Measurements from ENCODE around the gene CDK19. TPM values are rescaled to one million over a fixed set of nuclear protein-coding genes. Genes with fewer than 3 reads are reported as not detected.

CDK19 gene
- total and polyA plus RNA-seq, 10 of the 15 experiments (the other 5 are each of a cell fraction or from before 2014, with no cell fraction given): 4.6 to 21.4 (median 12.4) TPM

- TF ChIP-seq TCF12 (IDR thresholded peaks at IDR 0.05; ENCODE audit: low read depth, low read length) (no peak), PAX8 (IDR thresholded peaks at IDR 0.05) (no peak), ZNF622 (IDR thresholded peaks at IDR 0.05) (no peak), NFYA (IDR thresholded peaks at IDR 0.05; ENCODE audit: borderline replicate concordance, low read depth, low read length) (no peak), MTA2 (IDR thresholded peaks at IDR 0.05; ENCODE audit: low read depth) (no peak), EED (IDR thresholded peaks at IDR 0.05; ENCODE audit: low read depth) (no peak), CBX5 (IDR thresholded peaks at IDR 0.05; ENCODE audit: low read depth) (no peak)
- TF ChIP-seq, protein P1, sequence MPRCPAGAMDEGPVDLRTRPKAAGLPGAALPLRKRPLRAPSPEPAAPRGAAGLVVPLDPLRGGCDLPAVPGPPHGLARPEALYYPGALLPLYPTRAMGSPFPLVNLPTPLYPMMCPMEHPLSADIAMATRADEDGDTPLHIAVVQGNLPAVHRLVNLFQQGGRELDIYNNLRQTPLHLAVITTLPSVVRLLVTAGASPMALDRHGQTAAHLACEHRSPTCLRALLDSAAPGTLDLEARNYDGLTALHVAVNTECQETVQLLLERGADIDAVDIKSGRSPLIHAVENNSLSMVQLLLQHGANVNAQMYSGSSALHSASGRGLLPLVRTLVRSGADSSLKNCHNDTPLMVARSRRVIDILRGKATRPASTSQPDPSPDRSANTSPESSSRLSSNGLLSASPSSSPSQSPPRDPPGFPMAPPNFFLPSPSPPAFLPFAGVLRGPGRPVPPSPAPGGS (IDR thresholded peaks at IDR 0.05; ENCODE audit: borderline replicate concordance, insufficient read depth, low read depth, low read length, poor library complexity, severe bottlenecking): no peak
These were observed 47.2 kb downstream of the CDK19 start (continued) for GRCh38 chr6:110768057-110768456.

DNA sequence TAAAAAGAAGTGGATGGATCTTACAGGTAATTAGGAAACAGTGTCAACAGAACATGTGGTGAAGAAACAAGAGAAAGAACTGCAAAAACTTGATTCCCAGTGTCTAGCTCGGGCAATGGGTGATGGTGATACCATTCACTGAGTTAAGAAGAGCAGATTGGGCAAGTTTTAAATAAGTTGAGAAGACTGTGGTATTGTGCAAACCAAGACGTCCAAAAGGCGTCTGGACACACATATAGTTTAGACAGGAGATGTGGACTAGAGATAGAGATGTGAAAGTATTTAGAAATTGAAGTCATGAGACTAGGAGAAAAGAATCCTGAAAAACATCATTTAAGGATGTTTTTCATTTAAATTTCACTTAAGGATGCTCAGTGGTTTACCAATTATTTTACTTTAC, 53.9 kb downstream of the CDK19 start:
- Histone ChIP-seq H3K27me3 (replicated peaks in 1 of 2; ENCODE audit: control insufficient read depth in 2 of 2, insufficient read depth in 2 of 2, low read length in 1 of 2) (no peaks in the 10 kb centered on the region), H3K79me2 (ENCODE audit: control insufficient read depth, insufficient read depth, low read length) (no peaks in the 10 kb centered on the region), H2AFZ (ENCODE audit: control insufficient read depth, low read depth, low read length) (no peak overlapping the region), H3K9me3 (replicated peaks; ENCODE audit: control insufficient read depth, insufficient read depth, low read length) (no peaks in the 10 kb centered on the region; the same call in 2 of the 3 replicates), H3K4me2 (ENCODE audit: control insufficient read depth, insufficient read depth) (no peak overlapping the region), H3K4me3 (no peak overlapping the region), H4K20me1 (ENCODE audit: control insufficient read depth, insufficient read depth) (no peaks in the 10 kb centered on the region), H3K9ac (ENCODE audit: control insufficient read depth, insufficient read depth, low read length) (no peak overlapping the region), H3K4me1 (ENCODE audit: control insufficient read depth, insufficient read depth, low read length) (peaks cover 5% of the 10 kb centered on the region), H3K27ac (ENCODE audit: control insufficient read depth, insufficient read depth) (no peak overlapping the region), H3K36me3 (ENCODE audit: control insufficient read depth in 2 of 2, insufficient read depth in 2 of 2, low read length in 1 of 2) (no peaks in the 10 kb centered on the region; a peak in 1 of 4 replicates)
- in situ Hi-C loops (cut with MboI) (no loop called here), intact Hi-C loops (cut with micrococcal nuclease; ENCODE audit: unreplicated experiment) (no loop called here)
- CTCF ChIA-PET: no interaction called here
- 96% methylated on average over 3 of the region's 3 CpGs for WGBS (ENCODE audit: insufficient coverage, insufficient replicate concordance, low lambda C conversion rate, missing lambda C conversion rate)
- SMC1A ChIA-PET (ENCODE audit: uncharacterized antibody, unreplicated experiment): interaction anchor here (1.3 kb wide), 1 partner anchor 43 kb away, joined by 3 read pairs; no protein-coding TSS in a partner anchor
- FAIRE-seq: no peak
- no peak for ATAC-seq
- no peak for DNase-seq (ENCODE audit: low read depth, low spot score)
- BruUV-seq (replicated peaks): no TSS peak
- POLR2A ChIA-PET: no interaction called here
- RAD21 ChIA-PET (ENCODE audit: unreplicated experiment): interaction anchor here (0.7 kb wide), 1 partner anchor 889 kb away, joined by 3 read pairs; no protein-coding TSS in a partner anchor
- TF ChIP-seq MTA2 (IDR thresholded peaks at IDR 0.05; ENCODE audit: low read depth) (no peak), SMC3 (IDR thresholded peaks at IDR 0.05; ENCODE audit: borderline replicate concordance, low read length) (no peak), SMAD5 (IDR thresholded peaks at IDR 0.05; ENCODE audit: low read depth) (no peak), SPI1 (IDR thresholded peaks at IDR 0.05; ENCODE audit: borderline replicate concordance, insufficient read depth, low read depth, low read length) (no peak), HDGF (IDR thresholded peaks at IDR 0.05) (no peak), NKRF (conservative IDR thresholded peaks at IDR 0.05) (no peak), ZNF592 (IDR thresholded peaks at IDR 0.05) (no peak)
- TF ChIP-seq, protein P2, sequence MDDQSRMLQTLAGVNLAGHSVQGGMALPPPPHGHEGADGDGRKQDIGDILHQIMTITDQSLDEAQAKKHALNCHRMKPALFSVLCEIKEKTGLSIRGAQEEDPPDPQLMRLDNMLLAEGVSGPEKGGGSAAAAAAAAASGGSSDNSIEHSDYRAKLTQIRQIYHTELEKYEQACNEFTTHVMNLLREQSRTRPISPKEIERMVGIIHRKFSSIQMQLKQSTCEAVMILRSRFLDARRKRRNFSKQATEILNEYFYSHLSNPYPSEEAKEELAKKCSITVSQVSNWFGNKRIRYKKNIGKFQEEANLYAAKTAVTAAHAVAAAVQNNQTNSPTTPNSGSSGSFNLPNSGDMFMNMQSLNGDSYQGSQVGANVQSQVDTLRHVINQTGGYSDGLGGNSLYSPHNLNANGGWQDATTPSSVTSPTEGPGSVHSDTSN (IDR thresholded peaks at IDR 0.05; ENCODE audit: insufficient replicate concordance, low read depth, low read length): no peak

Data from GM12878 (cell line).